ENCODE data around the gene BDP1. TPM values are rescaled to one million over a fixed set of nuclear protein-coding genes. Genes with fewer than 3 reads are reported as not detected.
"Not testable (repeated sequence)": the region's sequence is repeated elsewhere in the genome, so short reads cannot be mapped to it uniquely, and the experiment has no call there.

BDP1 gene
- total RNA-seq, 2 experiments from 2014 or later, result 23.7 to 26.6 TPM

DNA sequence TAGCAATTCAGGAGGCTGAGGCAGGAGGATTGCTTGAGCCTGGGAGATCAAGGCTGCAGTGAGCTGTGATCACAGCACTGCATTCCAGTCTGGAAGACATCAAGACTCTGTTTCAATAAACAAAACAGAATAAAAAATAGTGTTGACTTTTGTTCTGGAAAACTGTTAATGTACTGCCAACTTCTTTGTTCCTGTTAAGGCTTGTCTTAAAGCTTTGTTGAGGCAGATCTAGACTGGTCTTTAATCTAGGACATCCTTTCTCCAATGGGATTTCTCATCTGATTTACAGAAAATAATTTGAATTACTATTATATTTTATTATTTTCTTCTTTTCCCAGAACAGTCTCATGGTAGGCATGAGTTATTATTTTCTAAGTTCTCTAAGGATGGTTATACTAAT, 26.0 kb downstream of the BDP1 start:
- CTCF ChIA-PET, result no interaction called here
- POLR2A ChIA-PET, result interaction anchor here (1.2 kb wide), 1 partner anchor 21 kb away, joined by 3 read pairs; no protein-coding TSS in a partner anchor

DNA sequence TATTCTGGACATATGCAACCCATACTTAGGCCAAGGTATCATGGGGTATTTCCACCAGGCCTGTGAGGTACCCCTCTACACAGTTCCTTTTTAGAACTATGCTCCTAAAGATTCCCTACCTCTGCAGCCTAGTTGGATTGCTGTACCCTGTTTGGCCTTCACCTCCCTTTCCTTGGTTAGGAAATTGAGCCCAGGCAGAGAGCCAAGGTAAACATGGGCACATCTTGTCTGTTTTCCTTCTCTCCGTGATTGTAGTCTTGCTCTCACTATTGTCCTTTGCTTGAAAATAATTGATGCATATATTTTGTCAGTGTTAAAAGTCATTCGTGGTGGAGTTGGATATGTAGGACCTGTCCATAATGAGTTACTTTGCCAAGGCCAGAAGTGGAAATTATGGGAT, 26.7 kb downstream of the BDP1 start:
- Mint-ChIP-seq H3K9me3 (no peaks in the 10 kb centered on the region), H3K36me3 (peaks cover 28% of the 10 kb centered on the region), H3K27me3 (no peaks in the 10 kb centered on the region), H3K4me3 (no peak overlapping the region), H3K27ac (no peak overlapping the region), H3K4me1 (ENCODE audit: low read depth) (peaks cover 7% of the 10 kb centered on the region)
- intact Hi-C loops (cut with micrococcal nuclease), result no loop called here
- CTCF ChIA-PET, result no interaction called here
- DNase-seq, result no peak
- POLR2A ChIA-PET, result no interaction called here

More for the DNA sequence above, 26.0 kb downstream of the BDP1 start:
- Mint-ChIP-seq H3K4me3 (no peak overlapping the region), H3K27ac (no peak overlapping the region), H3K36me3 (peaks cover 22% of the 10 kb centered on the region), H3K9me3 (no peaks in the 10 kb centered on the region), H3K27me3 (no peaks in the 10 kb centered on the region), H3K4me1 (ENCODE audit: low read depth) (peaks cover 7% of the 10 kb centered on the region)
- DNase-seq, result no peak
- intact Hi-C loops (cut with micrococcal nuclease), result no loop called here

DNA sequence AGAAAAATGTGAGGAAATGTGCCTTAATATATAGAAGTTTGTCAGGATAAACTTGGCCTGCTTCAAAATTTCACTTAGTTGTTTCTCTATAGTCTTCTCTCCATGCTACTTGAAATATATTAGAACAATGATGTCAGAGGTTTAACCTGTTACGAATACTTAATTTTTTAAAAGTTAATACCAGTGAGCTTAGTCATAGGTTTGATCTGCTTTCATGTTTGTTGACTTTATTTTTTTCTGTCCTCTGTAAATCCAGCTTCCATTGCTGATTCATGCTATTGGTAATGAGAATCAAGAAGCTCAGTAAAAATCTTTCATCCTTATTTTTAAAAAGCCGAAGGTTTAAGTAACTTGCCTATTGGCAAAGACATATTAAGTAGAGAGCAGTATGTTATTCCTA, 27.9 kb downstream of the BDP1 start:
- no peaks in the 10 kb centered on the region for H3K27me3 Mint-ChIP-seq
- H3K27ac Mint-ChIP-seq, result no peak overlapping the region
- H3K4me3 Mint-ChIP-seq, result no peak overlapping the region
- intact Hi-C loops (cut with micrococcal nuclease), result no loop called here
- peaks cover 7% of the 10 kb centered on the region for H3K4me1 Mint-ChIP-seq (ENCODE audit: low read depth)
- ChIA-PET CTCF (no interaction called here), POLR2A (no interaction called here)
- DNase-seq, result no peak
- H3K9me3 Mint-ChIP-seq, result no peaks in the 10 kb centered on the region
- H3K36me3 Mint-ChIP-seq, result peaks cover 35% of the 10 kb centered on the region

DNA sequence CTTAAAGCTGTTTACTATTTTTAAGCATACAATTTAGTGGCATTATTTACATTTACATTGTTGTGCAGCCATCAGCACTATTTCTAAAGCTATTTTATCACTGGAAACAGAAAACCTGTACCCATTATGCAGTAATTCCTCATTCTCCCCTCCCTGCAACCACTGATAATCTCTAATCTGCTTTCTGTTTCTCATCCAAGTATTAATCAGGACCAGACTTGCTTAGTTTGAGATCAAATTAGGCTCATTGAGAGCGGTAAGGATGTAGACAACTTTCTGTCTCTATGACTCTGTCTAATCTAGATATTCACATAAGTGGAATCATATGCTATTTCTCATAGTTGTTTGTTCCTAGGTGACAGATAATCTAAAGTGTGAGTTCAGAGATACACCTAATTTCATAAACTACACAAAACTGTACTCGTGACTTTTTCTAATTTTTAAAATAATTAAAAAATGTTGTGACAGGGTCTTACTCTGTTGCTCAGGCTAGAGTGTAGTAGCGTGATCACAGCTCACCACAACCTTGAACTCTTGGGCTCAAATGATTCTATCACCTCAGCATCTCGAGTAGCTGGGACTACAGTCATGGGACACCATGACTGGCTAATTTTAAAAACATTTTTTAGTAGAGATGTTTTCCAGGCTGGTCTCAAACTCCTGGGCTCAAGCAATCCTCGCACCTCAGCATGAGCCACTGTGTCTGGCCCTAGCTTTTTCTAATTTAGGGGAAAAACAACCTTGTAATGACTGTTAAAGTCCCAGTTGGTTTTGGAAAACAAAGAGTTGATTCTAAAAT, 37.6 kb downstream of the BDP1 start:
- CTCF ChIA-PET, result interaction anchor here (0.6 to 2.7 kb wide), 2 partner anchors 17 to 191 kb away, joined by 3 to 11 read pairs; no protein-coding TSS in a partner anchor
- no peak overlapping the region for H3K27ac Mint-ChIP-seq
- H3K36me3 Mint-ChIP-seq, result peaks cover 47% of the 10 kb centered on the region
- no peaks in the 10 kb centered on the region for H3K27me3 Mint-ChIP-seq
- no peak overlapping the region for H3K4me3 Mint-ChIP-seq
- H3K9me3 Mint-ChIP-seq, result no peaks in the 10 kb centered on the region
- POLR2A ChIA-PET, result no interaction called here
- H3K4me1 Mint-ChIP-seq (ENCODE audit: low read depth), result peaks cover 2% of the 10 kb centered on the region
- intact Hi-C loops (cut with micrococcal nuclease), result no loop called here
- no peak for DNase-seq

DNA sequence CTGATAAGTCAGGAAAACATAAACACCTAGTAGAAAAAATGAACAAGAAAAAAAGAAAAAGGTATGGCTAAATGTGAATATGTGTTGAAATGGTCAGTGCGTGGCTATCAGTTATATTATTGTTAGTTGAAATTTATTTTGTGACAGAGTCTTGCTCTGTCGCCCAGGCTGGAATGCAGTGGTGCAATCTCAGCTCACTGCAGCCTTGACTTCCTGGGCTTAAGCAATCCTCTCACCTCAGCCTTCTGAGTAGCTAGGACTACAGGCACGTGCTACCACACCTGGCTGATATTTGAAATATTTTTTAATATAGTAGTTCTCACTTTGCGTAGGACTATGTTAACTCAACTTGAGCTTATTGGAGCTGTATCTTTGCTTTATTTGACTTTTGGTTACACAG, 38.8 kb downstream of the BDP1 start:
- H3K27ac Mint-ChIP-seq; intact Hi-C loops (cut with micrococcal nuclease); POLR2A ChIA-PET; H3K4me3 Mint-ChIP-seq; DNase-seq; H3K27me3 Mint-ChIP-seq; H3K4me1 Mint-ChIP-seq (ENCODE audit: low read depth); H3K9me3 Mint-ChIP-seq: not testable (repeated sequence)
- CTCF ChIA-PET, result interaction anchor here (2.7 kb wide), 1 partner anchor 19 kb away, joined by 11 read pairs; no protein-coding TSS in a partner anchor
- H3K36me3 Mint-ChIP-seq, result peaks cover 44% of the 10 kb centered on the region

DNA sequence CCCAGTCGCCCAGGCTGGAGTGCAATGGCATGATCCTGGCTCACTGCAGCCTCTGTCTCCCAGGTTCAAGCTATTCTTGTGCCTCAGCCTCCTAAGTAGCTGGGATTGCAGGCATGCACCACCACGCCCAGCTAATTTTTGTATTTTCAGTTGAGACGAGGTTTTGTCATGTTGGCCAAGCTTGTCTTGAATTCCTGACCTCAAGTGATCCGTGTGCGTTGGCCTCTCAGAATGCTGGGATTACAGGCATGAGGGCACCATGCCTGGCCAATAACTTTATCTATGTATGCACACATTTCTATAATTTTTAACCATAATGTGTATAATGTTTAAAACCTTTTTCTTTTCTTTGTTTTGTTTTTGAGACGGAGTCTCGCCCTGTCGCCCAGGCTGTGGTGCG, 43.3 kb downstream of the BDP1 start:
- H3K4me1 Mint-ChIP-seq (ENCODE audit: low read depth); H3K4me3 Mint-ChIP-seq; H3K9me3 Mint-ChIP-seq; H3K27ac Mint-ChIP-seq; intact Hi-C loops (cut with micrococcal nuclease); H3K27me3 Mint-ChIP-seq; DNase-seq; POLR2A ChIA-PET: not testable (repeated sequence)
- H3K36me3 Mint-ChIP-seq, result peaks cover 41% of the 10 kb centered on the region
- CTCF ChIA-PET, result interaction anchor here (1.4 kb wide), 1 partner anchor 23 kb away, joined by 3 read pairs; no protein-coding TSS in a partner anchor

DNA sequence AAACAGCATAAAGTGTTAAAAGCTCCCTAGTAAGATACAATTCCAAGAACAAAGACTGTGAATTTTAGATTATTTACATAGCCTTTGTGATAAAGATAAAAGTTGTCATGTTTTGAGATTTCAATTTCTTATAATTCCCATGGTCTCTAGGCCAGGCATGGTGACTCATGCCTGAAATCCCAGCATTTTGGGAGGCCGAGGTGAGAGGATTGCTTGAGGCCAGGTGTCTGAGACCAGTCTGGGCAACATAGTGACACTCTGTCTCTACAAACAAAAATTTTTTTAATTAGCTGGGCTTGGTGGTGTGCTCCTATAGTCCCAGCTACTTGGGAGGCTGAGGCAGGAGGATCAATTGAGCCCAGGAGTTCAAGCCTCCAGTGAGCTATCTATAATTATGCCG, 48.1 kb downstream of the BDP1 start:
- POLR2A ChIA-PET, result no interaction called here
- Mint-ChIP-seq H3K27me3 (no peaks in the 10 kb centered on the region), H3K27ac (no peak overlapping the region), H3K9me3 (no peaks in the 10 kb centered on the region), H3K36me3 (peaks cover 40% of the 10 kb centered on the region), H3K4me1 (ENCODE audit: low read depth) (no peaks in the 10 kb centered on the region), H3K4me3 (no peak overlapping the region)
- CTCF ChIA-PET, result interaction anchor here (1.2 kb wide), 1 partner anchor 28 kb away, joined by 4 read pairs; no protein-coding TSS in a partner anchor
- intact Hi-C loops (cut with micrococcal nuclease), result no loop called here
- DNase-seq, result no peak

DNA sequence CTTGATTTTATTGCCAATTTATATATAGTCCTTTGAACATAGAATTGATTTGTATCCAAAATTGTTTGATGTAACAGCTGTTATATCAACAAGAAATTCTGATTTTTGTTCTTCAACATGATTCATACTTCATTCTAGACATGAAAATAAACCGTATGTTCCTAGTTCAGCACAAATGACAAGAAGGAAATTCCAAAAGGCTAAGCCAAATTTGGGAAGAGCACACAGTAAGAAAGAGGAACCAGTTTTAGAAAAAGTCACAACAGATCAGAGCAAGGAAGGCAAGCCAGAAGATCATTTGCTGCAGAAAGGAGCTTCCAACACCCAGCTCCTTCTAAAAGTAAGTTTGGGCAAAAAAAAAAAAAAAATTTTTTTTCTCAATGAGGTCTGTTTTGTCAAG, 66.7 kb downstream of the BDP1 start:
- no peaks in the 10 kb centered on the region for H3K4me1 Mint-ChIP-seq (ENCODE audit: low read depth)

DNA sequence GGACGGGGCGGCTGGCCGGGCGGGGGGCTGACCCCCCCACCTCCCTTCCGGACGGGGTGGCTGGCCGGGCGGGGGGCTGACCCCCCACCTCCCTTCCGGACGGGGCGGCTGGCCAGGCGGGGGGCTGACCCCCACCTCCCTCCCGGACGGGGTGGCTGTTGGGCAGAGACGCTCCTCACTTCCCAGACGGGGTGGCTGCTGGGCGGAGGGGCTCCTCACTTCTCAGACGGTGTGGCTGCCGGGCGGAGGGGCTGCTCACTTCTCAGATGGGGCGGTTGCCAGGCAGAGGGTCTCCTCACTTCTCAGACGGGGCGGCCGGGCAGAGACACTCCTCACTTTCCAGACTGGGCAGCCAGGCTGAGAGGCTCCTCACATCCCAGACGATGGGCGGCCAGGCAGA, 70.2 kb downstream of the BDP1 start:
- POLR2A ChIA-PET, result interaction anchor here (0.6 kb wide), 1 partner anchor 7 kb away, joined by 4 read pairs; no protein-coding TSS in a partner anchor
- H3K4me3 Mint-ChIP-seq; H3K9me3 Mint-ChIP-seq; H3K27ac Mint-ChIP-seq; H3K4me1 Mint-ChIP-seq (ENCODE audit: low read depth); DNase-seq; H3K27me3 Mint-ChIP-seq; intact Hi-C loops (cut with micrococcal nuclease): not testable (repeated sequence)
- H3K36me3 Mint-ChIP-seq, result peaks cover 32% of the 10 kb centered on the region
- CTCF ChIA-PET, result interaction anchor here (1.3 kb wide), 1 partner anchor 76 kb away, joined by 4 read pairs; no protein-coding TSS in a partner anchor

More for the DNA sequence above, 66.7 kb downstream of the BDP1 start:
- Mint-ChIP-seq H3K27me3 (no peaks in the 10 kb centered on the region), H3K4me3 (no peak overlapping the region), H3K27ac (peak overlapping the region; percentile 4), H3K36me3 (peaks cover 42% of the 10 kb centered on the region), H3K9me3 (no peaks in the 10 kb centered on the region)
- ChIA-PET CTCF (interaction anchor here (1.1 kb wide), 1 partner anchor 47 kb away, joined by 3 read pairs; no protein-coding TSS in a partner anchor), POLR2A (no interaction called here)
- intact Hi-C loops (cut with micrococcal nuclease), result no loop called here
- no peak for DNase-seq

DNA sequence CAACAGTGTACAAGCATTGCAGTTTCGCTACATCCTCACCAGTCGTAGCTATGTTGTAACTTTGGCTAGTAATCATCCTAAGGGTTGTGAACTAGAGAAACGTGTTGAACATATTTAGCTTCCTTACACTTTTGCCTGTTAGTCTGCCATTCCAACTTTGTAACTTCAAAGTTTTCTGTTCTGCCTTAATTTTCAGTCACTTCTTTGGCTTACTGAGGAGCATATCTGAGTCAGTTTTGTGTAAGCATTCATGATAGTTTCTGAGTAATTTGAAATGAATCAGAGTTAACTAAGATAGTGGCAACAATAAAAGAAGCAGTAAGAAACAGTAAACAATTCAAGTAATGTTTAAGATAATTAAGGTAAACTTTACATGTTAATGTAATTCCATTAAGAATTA, 72.8 kb downstream of the BDP1 start:
- Mint-ChIP-seq H3K36me3 (peaks cover 27% of the 10 kb centered on the region), H3K27me3 (no peaks in the 10 kb centered on the region), H3K27ac (no peak overlapping the region), H3K9me3 (no peaks in the 10 kb centered on the region), H3K4me1 (ENCODE audit: low read depth) (peaks cover 4% of the 10 kb centered on the region), H3K4me3 (no peak overlapping the region)
- DNase-seq, result no peak
- ChIA-PET CTCF (no interaction called here), POLR2A (no interaction called here)
- intact Hi-C loops (cut with micrococcal nuclease), result no loop called here

DNA sequence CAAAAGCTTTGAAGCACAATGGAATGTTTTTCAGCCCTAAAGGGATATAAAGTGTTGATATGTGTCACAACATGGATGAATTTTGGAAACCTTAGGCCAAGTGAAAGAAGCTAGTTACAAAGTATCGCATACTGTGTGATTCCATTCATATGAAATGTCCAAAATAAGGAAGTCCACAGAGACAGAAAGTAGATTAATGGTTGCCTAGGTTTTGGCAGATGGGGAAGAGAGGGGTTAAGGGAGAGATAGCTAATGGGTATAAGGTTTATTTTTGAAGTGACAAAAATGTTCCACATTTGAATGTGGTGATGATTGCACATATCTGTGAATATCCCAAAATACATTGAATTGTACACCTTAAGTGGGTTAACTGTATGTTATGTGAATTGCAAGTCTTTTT, 74.2 kb downstream of the BDP1 start:
- H3K9me3 Mint-ChIP-seq, result no peaks in the 10 kb centered on the region
- DNase-seq, result no peak
- H3K36me3 Mint-ChIP-seq, result peaks cover 28% of the 10 kb centered on the region
- POLR2A ChIA-PET, result no interaction called here
- H3K4me3 Mint-ChIP-seq, result no peak overlapping the region
- no peaks in the 10 kb centered on the region for H3K27me3 Mint-ChIP-seq
- H3K4me1 Mint-ChIP-seq (ENCODE audit: low read depth), result peaks cover 10% of the 10 kb centered on the region
- H3K27ac Mint-ChIP-seq, result no peak overlapping the region
- intact Hi-C loops (cut with micrococcal nuclease), result no loop called here
- CTCF ChIA-PET, result interaction anchor here (0.6 kb wide), 1 partner anchor 169 kb away, joined by 3 read pairs; no protein-coding TSS in a partner anchor

DNA sequence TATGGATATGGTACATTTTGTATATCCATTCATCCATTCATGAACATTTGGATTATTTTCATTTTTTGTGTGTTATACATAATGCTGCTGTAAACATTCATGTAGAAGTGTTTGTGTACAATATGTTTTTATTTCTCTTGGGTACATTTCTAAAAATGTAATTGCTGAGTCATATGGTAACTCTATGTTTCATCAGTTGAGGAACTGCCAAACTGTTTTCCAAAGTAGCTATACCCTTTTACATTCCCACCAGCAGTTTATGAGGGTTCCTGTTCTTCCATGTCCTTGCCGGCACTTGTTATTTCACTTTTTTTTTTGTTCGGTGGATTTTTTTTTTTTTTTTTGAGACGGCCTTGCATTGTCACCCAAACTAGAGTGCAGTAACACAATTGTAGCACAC, 77.7 kb downstream of the BDP1 start:
- no peaks in the 10 kb centered on the region for H3K27me3 Mint-ChIP-seq
- H3K27ac Mint-ChIP-seq, result no peak overlapping the region
- H3K4me1 Mint-ChIP-seq (ENCODE audit: low read depth), result peaks cover 10% of the 10 kb centered on the region
- intact Hi-C loops (cut with micrococcal nuclease), result loop anchor here (1.0 kb wide), 1 partner anchor 54 kb away; the partner anchor contains the start of gene MCCC2
- no peak for DNase-seq
- no peak overlapping the region for H3K4me3 Mint-ChIP-seq
- ChIA-PET CTCF (interaction anchor here (0.6 kb wide), 1 partner anchor 26 kb away, joined by 3 read pairs; no protein-coding TSS in a partner anchor), POLR2A (no interaction called here)
- H3K36me3 Mint-ChIP-seq, result peaks cover 42% of the 10 kb centered on the region
- no peaks in the 10 kb centered on the region for H3K9me3 Mint-ChIP-seq

All from activated CD4-positive, alpha-beta memory T cell treated with anti-CD3 and anti-CD28 coated beads for 36 hours (primary cell).